ENCODE results near the gene ALDH16A1. TPM values are rescaled to one million over a fixed set of nuclear protein-coding genes. Genes with fewer than 3 reads are reported as not detected.
A peak's percentile ranks its signal among the peaks of the same experiment; 100 is the strongest.

Gene ALDH16A1
- total and polyA plus RNA-seq, 2 donors (not counting 1 experiment from before 2014, with no cell fraction given): 2.4 to 24.9 TPM

DNA sequence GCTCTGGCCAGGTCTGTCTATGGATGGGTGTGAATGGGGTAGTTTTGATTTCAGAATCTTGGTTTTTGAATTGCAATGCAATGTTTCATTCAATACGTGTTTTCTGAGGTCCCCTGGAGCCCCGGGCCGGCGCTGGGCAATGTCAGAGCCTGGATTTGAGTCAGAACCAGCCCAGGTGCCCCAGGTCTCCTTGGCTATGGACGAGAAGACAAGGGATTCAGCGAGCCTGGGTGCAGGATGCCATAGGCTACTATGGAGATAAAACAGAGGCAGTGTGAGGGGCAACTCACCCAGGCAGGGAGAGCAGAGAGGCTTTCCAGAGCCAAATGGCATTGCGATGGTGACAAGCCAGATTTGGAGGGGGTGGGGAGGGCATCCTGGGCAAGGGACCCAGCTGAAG is 33.2 kb downstream of the ALDH16A1 start:
- H3K27ac ChIP-seq (ENCODE audit: insufficient read depth, low read length): no peak overlapping the region
- no peak overlapping the region for H2AFZ ChIP-seq (ENCODE audit: low read length)
- H3K36me3 ChIP-seq (ENCODE audit: control insufficient read depth, insufficient read depth, low read length): peaks cover 19% of the 10 kb centered on the region
- H3K4me2 ChIP-seq (ENCODE audit: extremely low read depth, insufficient read depth, low read length): no peak overlapping the region
- H3K27me3 ChIP-seq (ENCODE audit: control insufficient read depth, insufficient read depth, low read length): no peaks in the 10 kb centered on the region
- H3K4me3 ChIP-seq (replicated peaks in 1 of 4; ENCODE audit: control extremely low read depth in 1 of 4, insufficient read depth in 1 of 4, low read depth in 3 of 4, low read length in 4 of 4): no peak overlapping the region
- DNase-seq (ENCODE audit: low read depth in 2 of 2): no peak
- H3K79me2 ChIP-seq (ENCODE audit: control insufficient read depth, insufficient read depth, low read length): peaks cover 38% of the 10 kb centered on the region
- TF ChIP-seq, protein P1, sequence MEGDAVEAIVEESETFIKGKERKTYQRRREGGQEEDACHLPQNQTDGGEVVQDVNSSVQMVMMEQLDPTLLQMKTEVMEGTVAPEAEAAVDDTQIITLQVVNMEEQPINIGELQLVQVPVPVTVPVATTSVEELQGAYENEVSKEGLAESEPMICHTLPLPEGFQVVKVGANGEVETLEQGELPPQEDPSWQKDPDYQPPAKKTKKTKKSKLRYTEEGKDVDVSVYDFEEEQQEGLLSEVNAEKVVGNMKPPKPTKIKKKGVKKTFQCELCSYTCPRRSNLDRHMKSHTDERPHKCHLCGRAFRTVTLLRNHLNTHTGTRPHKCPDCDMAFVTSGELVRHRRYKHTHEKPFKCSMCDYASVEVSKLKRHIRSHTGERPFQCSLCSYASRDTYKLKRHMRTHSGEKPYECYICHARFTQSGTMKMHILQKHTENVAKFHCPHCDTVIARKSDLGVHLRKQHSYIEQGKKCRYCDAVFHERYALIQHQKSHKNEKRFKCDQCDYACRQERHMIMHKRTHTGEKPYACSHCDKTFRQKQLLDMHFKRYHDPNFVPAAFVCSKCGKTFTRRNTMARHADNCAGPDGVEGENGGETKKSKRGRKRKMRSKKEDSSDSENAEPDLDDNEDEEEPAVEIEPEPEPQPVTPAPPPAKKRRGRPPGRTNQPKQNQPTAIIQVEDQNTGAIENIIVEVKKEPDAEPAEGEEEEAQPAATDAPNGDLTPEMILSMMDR (conservative IDR thresholded peaks at IDR 0.05 in 1 of 2, IDR thresholded peaks at IDR 0.05 in 1 of 2; ENCODE audit: low read depth in 1 of 2, low read length in 2 of 2): no peak
- no peak for TF ChIP-seq EZH2 (IDR thresholded peaks at IDR 0.05; ENCODE audit: low read length, missing control alignments)
- H4K20me1 ChIP-seq (ENCODE audit: control insufficient read depth, extremely low read depth, insufficient read depth, low read length): peaks cover 4% of the 10 kb centered on the region
- no peak overlapping the region for H3K9ac ChIP-seq (ENCODE audit: insufficient read depth, low read length)
- no peaks in the 10 kb centered on the region for H3K9me3 ChIP-seq (ENCODE audit: control insufficient read depth, insufficient read depth, low read depth, low read length)
- H3K4me1 ChIP-seq (ENCODE audit: control insufficient read depth, extremely low read depth, insufficient read depth, low read length): peaks cover 10% of the 10 kb centered on the region

GRCh38 chr19:49486710-49487276 is 33.8 kb downstream of the ALDH16A1 start:
- Histone ChIP-seq H4K20me1 (ENCODE audit: control insufficient read depth, extremely low read depth, insufficient read depth, low read length) (peaks cover 4% of the 10 kb centered on the region), H3K9me3 (ENCODE audit: control insufficient read depth, insufficient read depth, low read depth, low read length) (no peaks in the 10 kb centered on the region), H3K27me3 (ENCODE audit: control insufficient read depth, insufficient read depth, low read length) (no peaks in the 10 kb centered on the region), H3K9ac (ENCODE audit: insufficient read depth, low read length) (no peak overlapping the region), H3K36me3 (ENCODE audit: control insufficient read depth, insufficient read depth, low read length) (peaks cover 23% of the 10 kb centered on the region), H2AFZ (ENCODE audit: low read length) (peak overlapping the region; percentile 49), H3K4me2 (ENCODE audit: extremely low read depth, insufficient read depth, low read length) (no peak overlapping the region), H3K4me1 (ENCODE audit: control insufficient read depth, extremely low read depth, insufficient read depth, low read length) (peaks cover 10% of the 10 kb centered on the region), H3K4me3 (replicated peaks in 1 of 4; ENCODE audit: control extremely low read depth in 1 of 4, insufficient read depth in 1 of 4, low read depth in 3 of 4, low read length in 4 of 4) (no peak overlapping the region), H3K27ac (ENCODE audit: insufficient read depth, low read length) (no peak overlapping the region), H3K79me2 (ENCODE audit: control insufficient read depth, insufficient read depth, low read length) (peaks cover 40% of the 10 kb centered on the region)
- TF ChIP-seq EZH2 (IDR thresholded peaks at IDR 0.05; ENCODE audit: low read length, missing control alignments): no peak
- TF ChIP-seq, protein P1 (conservative IDR thresholded peaks at IDR 0.05 in 1 of 2, IDR thresholded peaks at IDR 0.05 in 1 of 2; ENCODE audit: low read depth in 1 of 2, low read length in 2 of 2): no peak
- no peak for DNase-seq (ENCODE audit: low read depth in 2 of 2)

GRCh38 chr19:49487277-49488045 is 34.4 kb downstream of the ALDH16A1 start, which contains the start of gene RPL13A:
Gene RPL13A, plus strand, starts transcription at chr19:49487608. Its CDS starts 22 bp downstream, at chr19:49487630.
- Histone ChIP-seq H3K79me2 (ENCODE audit: control insufficient read depth, insufficient read depth, low read length) (peaks cover 40% of the 10 kb centered on the region), H3K9me3 (ENCODE audit: control insufficient read depth, insufficient read depth, low read depth, low read length) (no peaks in the 10 kb centered on the region), H3K4me3 (replicated peaks in 1 of 4; ENCODE audit: control extremely low read depth in 1 of 4, insufficient read depth in 1 of 4, low read depth in 3 of 4, low read length in 4 of 4) (peak within 1 kb of the TSS; percentile 77 to 95 (median 85)), H3K4me2 (ENCODE audit: extremely low read depth, insufficient read depth, low read length) (peak within 1 kb of the TSS; percentile 86), H3K36me3 (ENCODE audit: control insufficient read depth, insufficient read depth, low read length) (peaks cover 27% of the 10 kb centered on the region), H4K20me1 (ENCODE audit: control insufficient read depth, extremely low read depth, insufficient read depth, low read length) (peaks cover 4% of the 10 kb centered on the region), H3K27me3 (ENCODE audit: control insufficient read depth, insufficient read depth, low read length) (no peaks in the 10 kb centered on the region), H3K27ac (ENCODE audit: insufficient read depth, low read length) (peak within 1 kb of the TSS; percentile 90), H3K4me1 (ENCODE audit: control insufficient read depth, extremely low read depth, insufficient read depth, low read length) (peaks cover 10% of the 10 kb centered on the region), H2AFZ (ENCODE audit: low read length) (peak within 1 kb of the TSS; percentile 49), H3K9ac (ENCODE audit: insufficient read depth, low read length) (peak within 1 kb of the TSS; percentile 83)
- TF ChIP-seq, protein P1 (conservative IDR thresholded peaks at IDR 0.05 in 1 of 2, IDR thresholded peaks at IDR 0.05 in 1 of 2; ENCODE audit: low read depth in 1 of 2, low read length in 2 of 2): no peak
- no peak for TF ChIP-seq EZH2 (IDR thresholded peaks at IDR 0.05; ENCODE audit: low read length, missing control alignments)
- peak; percentile 97 to 100 for DNase-seq (ENCODE audit: low read depth in 2 of 2)
